ENCODE measurements around the gene TRAPPC1. TPM values are rescaled to one million over a fixed set of nuclear protein-coding genes. Genes with fewer than 3 reads are reported as not detected.
"Not testable (repeated sequence)": the region's sequence is repeated elsewhere in the genome, so short reads cannot be mapped to it uniquely, and the experiment has no call there.

TRAPPC1 gene
- 10 to 100 TPM in 11 of 12 donors, not detected in 1; 76.1 to 93.9 (median 82.4) TPM for polyA plus RNA-seq (ENCODE audit: insufficient read length in 12 of 12)
- long read RNA-seq, donor 1, transcript TRAPPC1-201 (4 exons, 811 nt), result major isoform, 51 of 75 reads
- long read RNA-seq, donor 1, transcript TRAPPC1-202 (5 exons, 759 nt), result minor isoform, 5 of 75 reads
- long read RNA-seq, donor 1, partial matches to known transcripts, result 18 of 75 reads
- long read RNA-seq, donor 1, other reads (novel, unspliced or antisense), result 0 of 75 reads
- long read RNA-seq, donor 2, transcript TRAPPC1-202 (5 exons, 759 nt), result minor isoform, 10 of 60 reads
- long read RNA-seq, donor 2, transcript TRAPPC1-201 (4 exons, 811 nt), result major isoform, 49 of 60 reads
- long read RNA-seq, donor 2, partial matches to known transcripts, result 0 of 60 reads
- long read RNA-seq, donor 2, other reads (novel, unspliced or antisense), result 0 of 60 reads
- long read RNA-seq, donor 3, transcript TRAPPC1-202 (5 exons, 759 nt), result minor isoform, 5 of 23 reads
- long read RNA-seq, donor 3, transcript TRAPPC1-201 (4 exons, 811 nt), result major isoform, 18 of 23 reads
- long read RNA-seq, donor 3, partial matches to known transcripts, result 0 of 23 reads
- long read RNA-seq, donor 3, other reads (novel, unspliced or antisense), result 0 of 23 reads
- long read RNA-seq, donor 4, transcript TRAPPC1-201 (4 exons, 811 nt), result major isoform, 13 of 16 reads
- long read RNA-seq, donor 4, partial matches to known transcripts, result 0 of 16 reads
- long read RNA-seq, donor 4, other reads (novel, unspliced or antisense), result 0 of 16 reads
- long read RNA-seq, donor 5, transcript TRAPPC1-201 (4 exons, 811 nt), result major isoform, 42 of 46 reads
- long read RNA-seq, donor 5, partial matches to known transcripts, result 0 of 46 reads
- long read RNA-seq, donor 5, other reads (novel, unspliced or antisense), result 0 of 46 reads
- long read RNA-seq, donor 6, transcript TRAPPC1-201 (4 exons, 811 nt), result major isoform, 20 of 21 reads
- long read RNA-seq, donor 6, partial matches to known transcripts, result 0 of 21 reads
- long read RNA-seq, donor 6, other reads (novel, unspliced or antisense), result 0 of 21 reads
- long read RNA-seq, donor 7, transcript TRAPPC1-201 (4 exons, 811 nt), result major isoform, 17 of 20 reads
- long read RNA-seq, donor 7, partial matches to known transcripts, result 0 of 20 reads
- long read RNA-seq, donor 7, other reads (novel, unspliced or antisense), result 0 of 20 reads
- long read RNA-seq, donor 8, transcript TRAPPC1-201 (4 exons, 811 nt), result major isoform, 40 of 46 reads
- long read RNA-seq, donor 8, partial matches to known transcripts, result 0 of 46 reads
- long read RNA-seq, donor 8, other reads (novel, unspliced or antisense), result 0 of 46 reads
- long read RNA-seq, donor 9, transcript TRAPPC1-201 (4 exons, 811 nt), result major isoform, 26 of 31 reads
- long read RNA-seq, donor 9, partial matches to known transcripts, result 0 of 31 reads
- long read RNA-seq, donor 9, other reads (novel, unspliced or antisense), result 0 of 31 reads
- long read RNA-seq, donor 10, transcript TRAPPC1-201 (4 exons, 811 nt), result major isoform, 31 of 38 reads
- long read RNA-seq, donor 10, transcript TRAPPC1-202 (5 exons, 759 nt), result minor isoform, 6 of 38 reads
- long read RNA-seq, donor 10, partial matches to known transcripts, result 0 of 38 reads
- long read RNA-seq, donor 10, other reads (novel, unspliced or antisense), result 0 of 38 reads
- long read RNA-seq, donor 11, transcript TRAPPC1-201 (4 exons, 811 nt), result major isoform, 37 of 67 reads
- long read RNA-seq, donor 11, transcript TRAPPC1-202 (5 exons, 759 nt), result minor isoform, 10 of 67 reads
- long read RNA-seq, donor 11, partial matches to known transcripts, result 15 of 67 reads
- long read RNA-seq, donor 11, other reads (novel, unspliced or antisense), result 5 of 67 reads

GRCh38 chr17:7931709-7932482 lies at the start of gene TRAPPC1, which contains the start of gene CNTROB:
TSS of gene TRAPPC1 (minus strand) at chr17:7931946. CDS start at chr17:7931829, 117 bp downstream.
TSS of gene CNTROB (plus strand) at chr17:7932206. CDS start at chr17:7933080, 874 bp downstream.
- peak; percentile 100 for DNase-seq

GRCh38 chr17:7977805-7978204 lies 46.1 kb upstream of the TRAPPC1 start:
- DNase-seq, result no peak

- no peak for DNase-seq
Measured at GRCh38 chr17:7977039-7977438, 45.3 kb upstream of the TRAPPC1 start.

GRCh38 chr17:7974638-7975131 lies 42.9 kb upstream of the TRAPPC1 start:
- no peak for DNase-seq

GRCh38 chr17:7972131-7972785 lies 40.5 kb upstream of the TRAPPC1 start:
- DNase-seq, result no peak

- DNase-seq, result no peak
Measured at GRCh38 chr17:7971651-7972050, 39.9 kb upstream of the TRAPPC1 start.

- DNase-seq, result no peak
Measured at GRCh38 chr17:7969433-7969832, 37.7 kb upstream of the TRAPPC1 start.

- no peak for DNase-seq
Measured at GRCh38 chr17:7967751-7968150, 36.0 kb upstream of the TRAPPC1 start.

- DNase-seq, result no peak
Measured at GRCh38 chr17:7961421-7961820, 29.7 kb upstream of the TRAPPC1 start.

GRCh38 chr17:7959503-7960253 lies 27.9 kb upstream of the TRAPPC1 start:
- no peak for DNase-seq

- peak; percentile 25 for DNase-seq
Measured at GRCh38 chr17:7956228-7956965, 24.7 kb upstream of the TRAPPC1 start.

GRCh38 chr17:7955414-7956227 lies 23.9 kb upstream of the TRAPPC1 start:
- no peak for DNase-seq

- not testable (repeated sequence) for DNase-seq
Measured at GRCh38 chr17:7953266-7953665, 21.5 kb upstream of the TRAPPC1 start.

- DNase-seq, result no peak
Measured at GRCh38 chr17:7951143-7951792, 19.5 kb upstream of the TRAPPC1 start.

GRCh38 chr17:7950578-7950977 lies 18.8 kb upstream of the TRAPPC1 start:
- no peak for DNase-seq

GRCh38 chr17:7947651-7948050 lies 15.9 kb upstream of the TRAPPC1 start:
- DNase-seq, result no peak
